Measurements from ENCODE around the gene NOL8.

Gene NOL8

GRCh38 chr9:92360083-92360482, 34.9 kb upstream of the NOL8 start:
- H3K27ac ChIP-seq (ENCODE audit: extremely low read depth, low read depth, low read length) = no peak overlapping the region
- no peaks in the 10 kb centered on the region for H3K9me3 ChIP-seq (ENCODE audit: control insufficient read depth, insufficient read depth, low read depth, low read length)
- ChIA-PET CTCF (no interaction called here), POLR2A (no interaction called here)
- H3K4me3 ChIP-seq (ENCODE audit: low read depth, low read length) = no peak overlapping the region
- no peaks in the 10 kb centered on the region for H3K4me1 ChIP-seq (ENCODE audit: control insufficient read depth, insufficient read depth, low read length)
- TF ChIP-seq ZNF639 (tag by site-specific recombination; IDR thresholded peaks at IDR 0.05) (no peak), PRDM4 (tag by site-specific recombination; IDR thresholded peaks at IDR 0.05) (no peak), SALL2 (tag by site-specific recombination; IDR thresholded peaks at IDR 0.05; ENCODE audit: borderline replicate concordance) (no peak), AEBP2 (tag by site-specific recombination; IDR thresholded peaks at IDR 0.05; ENCODE audit: borderline replicate concordance) (no peak), KLF1 (tag by site-specific recombination; IDR thresholded peaks at IDR 0.05) (no peak), ZBTB1 (tag by site-specific recombination; IDR thresholded peaks at IDR 0.05) (no peak), ZFP3 (tag by site-specific recombination; IDR thresholded peaks at IDR 0.05; ENCODE audit: low read depth) (no peak), ZBTB20 (tag by site-specific recombination; IDR thresholded peaks at IDR 0.05) (no peak), ZNF660 (tag by site-specific recombination; IDR thresholded peaks at IDR 0.05) (no peak), ZNF280D (tag by site-specific recombination; IDR thresholded peaks at IDR 0.05) (no peak)
- no peaks in the 10 kb centered on the region for H3K36me3 ChIP-seq (ENCODE audit: control insufficient read depth in 2 of 2, insufficient read depth in 1 of 2, low read length in 2 of 2)

GRCh38 chr9:92359394-92359995, 34.3 kb upstream of the NOL8 start:
- H3K4me1 ChIP-seq (ENCODE audit: control insufficient read depth, insufficient read depth, low read length) = no peaks in the 10 kb centered on the region
- no peaks in the 10 kb centered on the region for H3K9me3 ChIP-seq (ENCODE audit: control insufficient read depth, insufficient read depth, low read depth, low read length)
- ChIA-PET CTCF (interaction anchor here (0.6 kb wide), 2 partner anchors 15 to 226 kb away, joined by 3 to 4 read pairs; no protein-coding TSS in a partner anchor), POLR2A (no interaction called here)
- no peak overlapping the region for H3K4me3 ChIP-seq (ENCODE audit: low read depth, low read length)
- no peaks in the 10 kb centered on the region for H3K36me3 ChIP-seq (ENCODE audit: control insufficient read depth in 2 of 2, insufficient read depth in 1 of 2, low read length in 2 of 2)
- no peak overlapping the region for H3K27ac ChIP-seq (ENCODE audit: extremely low read depth, low read depth, low read length)
- TF ChIP-seq ZNF571 (tag by site-specific recombination; IDR thresholded peaks at IDR 0.05) (no peak), ZNF626 (tag by site-specific recombination; IDR thresholded peaks at IDR 0.05) (no peak), ZNF274 (IDR thresholded peaks at IDR 0.05; ENCODE audit: low read length) (no peak), ZNF274 (tag by site-specific recombination; IDR thresholded peaks at IDR 0.05; ENCODE audit: borderline replicate concordance) (no peak), ZNF704 (tag by site-specific recombination; IDR thresholded peaks at IDR 0.05) (no peak), ZNF580 (tag by site-specific recombination; IDR thresholded peaks at IDR 0.05) (no peak), ZNF518A (tag by site-specific recombination; conservative IDR thresholded peaks at IDR 0.05; ENCODE audit: low read depth) (no peak)

Measured in HEK293 (cell line).